Naive thymus-derived CD4-positive, alpha-beta T cell (primary cell): Measurements from ENCODE around the gene SEC62. TPM values are rescaled to one million over a fixed set of nuclear protein-coding genes. Genes with fewer than 3 reads are reported as not detected.
A peak's percentile ranks its signal among the peaks of the same experiment; 100 is the strongest.

Source experiments
- ATAC-seq: fragments of 150-1000 bp; cut with Tn5 transposase; 2 replicates; pipeline ENCODE4 v1.10.0; 2021; ENCODE audit warnings: mild to moderate bottlenecking, moderate library complexity
- CTCF ChIA-PET: fragments of 350-600 bp; sonication (Branson Sonifier 250); formaldehyde crosslinking; loops from one replicate; lab custom pipeline; 2021; ENCODE audit warnings: antibody characterized with exemption; lab: Charles Lee
- POLR2A ChIA-PET: fragments of 350-600 bp; sonication (Branson Sonifier 250); formaldehyde crosslinking; loops from one replicate; lab custom pipeline; 2021; ENCODE audit warnings: antibody characterized with exemption, inconsistent platforms; lab: Charles Lee
- DNase-seq, 9 donors: peaks; one replicate each; pipeline versions ENCODE4 v3.0.0 to v3.0.0-alpha.2; 2020 to 2022; ENCODE audit warnings: mixed read lengths in 1 of 9
- H3K27ac ChIP-seq: one replicate; pipeline ENCODE4 v1.7.0; 2013; ENCODE audit warnings: mild to moderate bottlenecking, low read depth, low read length, moderate library complexity
- H3K27me3 ChIP-seq, 2 donors: one replicate each; pipeline ENCODE4 v1.7.0; 2013; ENCODE audit warnings: low read length in 2 of 2, mild to moderate bottlenecking in 2 of 2, moderate library complexity in 2 of 2; ENCODE audit not compliant: control insufficient read depth in 2 of 2, insufficient read depth in 2 of 2
- H3K36me3 ChIP-seq, 3 experiments: 1 replicate in 2 of 3; 2 replicates in 1 of 3; pipeline ENCODE4 v1.7.0; 2013; ENCODE audit warnings: low read length in 3 of 3, mild to moderate bottlenecking in 3 of 3, moderate library complexity in 1 of 3; ENCODE audit not compliant: insufficient read depth in 3 of 3, control insufficient read depth in 2 of 3
- H3K4me1 ChIP-seq, 2 donors: one replicate each; pipeline ENCODE4 v1.7.0; 2013; ENCODE audit warnings: low read length in 2 of 2, mild to moderate bottlenecking in 2 of 2, moderate library complexity in 1 of 2; ENCODE audit not compliant: control insufficient read depth in 2 of 2, insufficient read depth in 2 of 2
- H3K4me3 ChIP-seq: 2 replicates; pipeline ENCODE4 v1.7.0; 2013; ENCODE audit warnings: mild to moderate bottlenecking, low read length
- H3K9me3 ChIP-seq, 3 experiments: 1 replicate in 2 of 3; 2 replicates in 1 of 3; pipeline ENCODE4 v1.7.0; 2013; ENCODE audit warnings: low read length in 3 of 3; ENCODE audit not compliant: control insufficient read depth in 2 of 3
- H3K27ac Mint-ChIP-seq, 9 donors: one replicate each; pipeline ENCODE4 v1.8.0; 2020 to 2022; ENCODE audit warnings: mixed read lengths in 9 of 9, mild to moderate bottlenecking in 8 of 9, moderate library complexity in 5 of 9, inconsistent platforms in 2 of 9
- H3K27me3 Mint-ChIP-seq, 5 donors: one replicate each; pipeline ENCODE4 v1.8.0; 2021 to 2022; ENCODE audit warnings: mixed read lengths in 5 of 5, mild to moderate bottlenecking in 1 of 5
- H3K36me3 Mint-ChIP-seq, 5 donors: one replicate each; pipeline ENCODE4 v1.8.0; 2020 to 2022; ENCODE audit warnings: mixed read lengths in 5 of 5, mild to moderate bottlenecking in 3 of 5, inconsistent platforms in 1 of 5
- H3K4me1 Mint-ChIP-seq, 7 donors: one replicate each; pipeline ENCODE4 v1.8.0; 2020 to 2022; ENCODE audit warnings: mixed read lengths in 7 of 7, mild to moderate bottlenecking in 3 of 7, inconsistent platforms in 1 of 7
- H3K4me3 Mint-ChIP-seq, 10 donors: one replicate each; pipeline ENCODE4 v1.8.0; 2020 to 2022; ENCODE audit warnings: mild to moderate bottlenecking in 10 of 10, mixed read lengths in 10 of 10, moderate library complexity in 6 of 10, inconsistent platforms in 2 of 10
- H3K9me3 Mint-ChIP-seq, 11 donors: one replicate each; pipeline ENCODE4 v1.8.0; 2020 to 2022; ENCODE audit warnings: mixed read lengths in 11 of 11, mild to moderate bottlenecking in 4 of 11, inconsistent platforms in 1 of 11, moderate library complexity in 1 of 11
- intact Hi-C, 2 donors: fragments of 100-400 bp; cut with micrococcal nuclease; formaldehyde crosslinking; loops; one replicate each; pipeline ENCODE4 v1.15.1; 2023
- polyA plus RNA-seq, 2 donors: library from polyadenylated mRNA; unstranded; fragments of 300-500 nt; fragmentation: Illumina TruSeq; gene quantifications; one replicate each; pipeline ENCODE4 v1.2.3, GENCODE V29; 2021
- total RNA-seq, 6 experiments: library from RNA in 5 of 6; stranded (reverse) in 5 of 6; gene quantifications; 1 replicate in 5 of 6; 2 replicates in 1 of 6; pipeline ENCODE4 v1.2.3 and lab custom pipeline; 2021 to 2026

Gene SEC62
- total and polyA plus RNA-seq, 7 experiments from 2014 or later, result 68.1 to 253 (median 110) TPM

GRCh38 chr3:169931747-169932520, 34.7 kb upstream of the SEC62 start:
- Histone ChIP-seq H3K4me1 (no peaks in the 10 kb centered on the region), H3K36me3 (no peaks in the 10 kb centered on the region), H3K27me3 (no peaks in the 10 kb centered on the region), H3K9me3 (no peaks in the 10 kb centered on the region), H3K4me3 (no peak overlapping the region), H3K27ac (no peak overlapping the region)
- no peak for DNase-seq
- no peak overlapping the region for H3K4me3 Mint-ChIP-seq
- POLR2A ChIA-PET, result no interaction called here
- intact Hi-C loops, result no loop called here
- ATAC-seq, result peak; percentile 42
- H3K36me3 Mint-ChIP-seq, result no peaks in the 10 kb centered on the region
- no peaks in the 10 kb centered on the region for H3K9me3 Mint-ChIP-seq
- H3K27ac Mint-ChIP-seq, result no peak overlapping the region
- peaks cover 0 to 21% (median 11%) of the 10 kb centered on the region in 5 donors for H3K27me3 Mint-ChIP-seq
- CTCF ChIA-PET, result interaction anchor here (1.3 kb wide), 1 partner anchor 69 kb away, joined by 5 read pairs; no protein-coding TSS in a partner anchor
- peaks cover 0 to 4% (median 0%) of the 10 kb centered on the region in 7 donors for H3K4me1 Mint-ChIP-seq

GRCh38 chr3:169939320-169939719, 27.3 kb upstream of the SEC62 start:
- CTCF ChIA-PET, result no interaction called here

GRCh38 chr3:169939751-169940150, 26.9 kb upstream of the SEC62 start:
- Histone ChIP-seq H3K9me3 (no peaks in the 10 kb centered on the region), H3K27ac (no peak overlapping the region), H3K27me3 (no peaks in the 10 kb centered on the region), H3K4me1 (no peaks in the 10 kb centered on the region), H3K4me3 (no peak overlapping the region), H3K36me3 (no peaks in the 10 kb centered on the region)
- H3K9me3 Mint-ChIP-seq, result no peaks in the 10 kb centered on the region
- ATAC-seq (no peak), DNase-seq (no peak)
- peak overlapping the region in 1 of 9 donors; percentile 45 for H3K27ac Mint-ChIP-seq
- H3K4me1 Mint-ChIP-seq, result peaks cover 6 to 19% (median 13%) of the 10 kb centered on the region in 7 donors
- H3K27me3 Mint-ChIP-seq, result peaks cover 0 to 18% (median 13%) of the 10 kb centered on the region in 5 donors
- no peak overlapping the region for H3K4me3 Mint-ChIP-seq
- intact Hi-C loops, result no loop called here
- CTCF ChIA-PET, result no interaction called here
- POLR2A ChIA-PET, result no interaction called here
- no peaks in the 10 kb centered on the region for H3K36me3 Mint-ChIP-seq

More at GRCh38 chr3:169939320-169939719, 27.3 kb upstream of the SEC62 start:
- no peaks in the 10 kb centered on the region for H3K9me3 ChIP-seq
- DNase-seq, result no peak
- no peak overlapping the region for H3K27ac ChIP-seq
- intact Hi-C loops, result no loop called here
- no peaks in the 10 kb centered on the region for H3K4me1 ChIP-seq
- Mint-ChIP-seq H3K27me3 (peaks cover 0 to 18% (median 15%) of the 10 kb centered on the region in 5 donors), H3K9me3 (no peaks in the 10 kb centered on the region), H3K4me3 (no peak overlapping the region), H3K36me3 (no peaks in the 10 kb centered on the region), H3K4me1 (peaks cover 4 to 17% (median 13%) of the 10 kb centered on the region in 7 donors), H3K27ac (peak overlapping the region in 1 of 9 donors; percentile 59)
- POLR2A ChIA-PET, result no interaction called here
- ATAC-seq, result no peak
- H3K27me3 ChIP-seq, result no peaks in the 10 kb centered on the region
- no peak overlapping the region for H3K4me3 ChIP-seq
- no peaks in the 10 kb centered on the region for H3K36me3 ChIP-seq

GRCh38 chr3:169940470-169941181, 26.0 kb upstream of the SEC62 start:
- no peaks in the 10 kb centered on the region for H3K36me3 Mint-ChIP-seq
- intact Hi-C loops, result no loop called here
- H3K4me3 Mint-ChIP-seq, result peak overlapping the region in 5 of 10 donors; percentile 9 to 52 (median 34)
- no peak overlapping the region for H3K4me3 ChIP-seq
- ChIA-PET POLR2A (no interaction called here), CTCF (no interaction called here)
- H3K9me3 ChIP-seq, result no peaks in the 10 kb centered on the region
- no peak overlapping the region for H3K27ac ChIP-seq
- no peaks in the 10 kb centered on the region for H3K27me3 ChIP-seq
- peaks cover 0 to 14% (median 8%) of the 10 kb centered on the region in 5 donors for H3K27me3 Mint-ChIP-seq
- H3K9me3 Mint-ChIP-seq, result no peaks in the 10 kb centered on the region
- DNase-seq, result peak in 3 of 9 donors; percentile 10 to 14 (median 11)
- H3K27ac Mint-ChIP-seq, result peak overlapping the region in 1 of 9 donors; percentile 38
- H3K4me1 ChIP-seq, result no peaks in the 10 kb centered on the region
- peaks cover 11 to 27% (median 20%) of the 10 kb centered on the region in 7 donors for H3K4me1 Mint-ChIP-seq
- ATAC-seq, result no peak
- no peaks in the 10 kb centered on the region for H3K36me3 ChIP-seq

- Histone ChIP-seq H3K4me1 (no peaks in the 10 kb centered on the region), H3K27ac (no peak overlapping the region), H3K4me3 (no peak overlapping the region), H3K36me3 (no peaks in the 10 kb centered on the region), H3K27me3 (no peaks in the 10 kb centered on the region), H3K9me3 (no peaks in the 10 kb centered on the region)
- DNase-seq, result peak in 7 of 9 donors; percentile 11 to 34 (median 27)
- intact Hi-C loops, result loop anchor here in 1 of 2 donors (1.0 kb wide), 1 partner anchor 21 kb away; the partner anchor contains the start of gene SEC62
- H3K4me1 Mint-ChIP-seq, result peaks cover 10 to 23% (median 15%) of the 10 kb centered on the region in 7 donors
- no peaks in the 10 kb centered on the region for H3K36me3 Mint-ChIP-seq
- peak overlapping the region in 9 of 10 donors; percentile 17 to 71 (median 49) for H3K4me3 Mint-ChIP-seq
- ChIA-PET POLR2A (interaction anchor here (0.7 to 1.3 kb wide), 2 partner anchors 19 to 21 kb away, joined by 3 to 8 read pairs; partner anchors contain the start of gene SEC62), CTCF (interaction anchor here (0.6 kb wide), 1 partner anchor 364 kb away, joined by 3 read pairs; no protein-coding TSS in a partner anchor)
- H3K27ac Mint-ChIP-seq, result peak overlapping the region in 8 of 9 donors; percentile 2 to 78 (median 25)
- peak; percentile 96 for ATAC-seq
- peaks cover 0 to 7% (median 0%) of the 10 kb centered on the region in 5 donors for H3K27me3 Mint-ChIP-seq
- no peaks in the 10 kb centered on the region for H3K9me3 Mint-ChIP-seq
These were observed 21.3 kb upstream of the SEC62 start for GRCh38 chr3:169945313-169945712.

GRCh38 chr3:169946336-169946735, 20.3 kb upstream of the SEC62 start:
- intact Hi-C loops, result no loop called here
- H3K36me3 ChIP-seq, result no peaks in the 10 kb centered on the region
- no peak overlapping the region for H3K4me3 ChIP-seq
- no peak for DNase-seq
- CTCF ChIA-PET, result interaction anchor here (1.0 kb wide), 1 partner anchor 81 kb away, joined by 3 read pairs; no protein-coding TSS in a partner anchor
- H3K27ac Mint-ChIP-seq, result no peak overlapping the region
- no peak overlapping the region for H3K4me3 Mint-ChIP-seq
- H3K27me3 Mint-ChIP-seq, result peaks cover 0 to 7% (median 0%) of the 10 kb centered on the region in 5 donors
- H3K36me3 Mint-ChIP-seq, result no peaks in the 10 kb centered on the region
- no peak for ATAC-seq
- no peak overlapping the region for H3K27ac ChIP-seq
- H3K9me3 Mint-ChIP-seq, result no peaks in the 10 kb centered on the region
- no peaks in the 10 kb centered on the region for H3K27me3 ChIP-seq
- no peaks in the 10 kb centered on the region for H3K9me3 ChIP-seq
- H3K4me1 Mint-ChIP-seq, result peaks cover 7 to 15% (median 8%) of the 10 kb centered on the region in 7 donors
- POLR2A ChIA-PET, result interaction anchor here (1.8 kb wide), 1 partner anchor 20 kb away, joined by 7 read pairs; the partner anchor contains the start of gene SEC62
- no peaks in the 10 kb centered on the region for H3K4me1 ChIP-seq
